ENCODE data around the gene EHD1.

DNA sequence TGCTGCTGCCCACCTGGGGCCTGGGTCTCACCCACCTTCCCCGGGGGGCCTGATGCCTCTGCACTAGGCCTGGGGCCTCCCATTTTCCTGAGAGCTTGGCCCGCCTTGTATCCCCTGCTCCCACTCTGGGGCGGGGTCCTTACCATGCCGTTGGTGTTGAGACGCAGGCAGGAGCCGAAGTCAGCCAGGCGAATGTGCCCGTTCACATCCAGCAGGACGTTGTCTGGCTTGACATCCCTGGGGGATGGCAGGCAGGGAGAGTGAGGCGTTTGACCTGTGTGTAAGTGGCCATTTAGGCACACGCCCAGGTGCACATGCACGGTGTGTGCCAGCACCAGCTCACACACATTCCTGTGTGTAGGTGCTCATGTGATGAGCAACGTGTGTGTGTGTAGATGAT lies 39.1 kb downstream of the EHD1 start:
- TF ChIP-seq, protein P1, sequence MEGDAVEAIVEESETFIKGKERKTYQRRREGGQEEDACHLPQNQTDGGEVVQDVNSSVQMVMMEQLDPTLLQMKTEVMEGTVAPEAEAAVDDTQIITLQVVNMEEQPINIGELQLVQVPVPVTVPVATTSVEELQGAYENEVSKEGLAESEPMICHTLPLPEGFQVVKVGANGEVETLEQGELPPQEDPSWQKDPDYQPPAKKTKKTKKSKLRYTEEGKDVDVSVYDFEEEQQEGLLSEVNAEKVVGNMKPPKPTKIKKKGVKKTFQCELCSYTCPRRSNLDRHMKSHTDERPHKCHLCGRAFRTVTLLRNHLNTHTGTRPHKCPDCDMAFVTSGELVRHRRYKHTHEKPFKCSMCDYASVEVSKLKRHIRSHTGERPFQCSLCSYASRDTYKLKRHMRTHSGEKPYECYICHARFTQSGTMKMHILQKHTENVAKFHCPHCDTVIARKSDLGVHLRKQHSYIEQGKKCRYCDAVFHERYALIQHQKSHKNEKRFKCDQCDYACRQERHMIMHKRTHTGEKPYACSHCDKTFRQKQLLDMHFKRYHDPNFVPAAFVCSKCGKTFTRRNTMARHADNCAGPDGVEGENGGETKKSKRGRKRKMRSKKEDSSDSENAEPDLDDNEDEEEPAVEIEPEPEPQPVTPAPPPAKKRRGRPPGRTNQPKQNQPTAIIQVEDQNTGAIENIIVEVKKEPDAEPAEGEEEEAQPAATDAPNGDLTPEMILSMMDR (IDR thresholded peaks at IDR 0.05) = no peak
- TF ChIP-seq POLR2A (IDR thresholded peaks at IDR 0.05) (no peak), EP300 (IDR thresholded peaks at IDR 0.05) (no peak)
